NK-92 (cell line): ENCODE data around the gene KCNQ2.

Source experiments
- DNase-seq: peaks from one replicate; lab custom pipeline; 2025; ENCODE audit not compliant: unreplicated experiment; lab: John Stamatoyannopoulos, UW

The KCNQ2 gene

GRCh38 chr20:63435552-63435951, 36.9 kb downstream of the KCNQ2 start:
- DNase-seq: no peak

DNA sequence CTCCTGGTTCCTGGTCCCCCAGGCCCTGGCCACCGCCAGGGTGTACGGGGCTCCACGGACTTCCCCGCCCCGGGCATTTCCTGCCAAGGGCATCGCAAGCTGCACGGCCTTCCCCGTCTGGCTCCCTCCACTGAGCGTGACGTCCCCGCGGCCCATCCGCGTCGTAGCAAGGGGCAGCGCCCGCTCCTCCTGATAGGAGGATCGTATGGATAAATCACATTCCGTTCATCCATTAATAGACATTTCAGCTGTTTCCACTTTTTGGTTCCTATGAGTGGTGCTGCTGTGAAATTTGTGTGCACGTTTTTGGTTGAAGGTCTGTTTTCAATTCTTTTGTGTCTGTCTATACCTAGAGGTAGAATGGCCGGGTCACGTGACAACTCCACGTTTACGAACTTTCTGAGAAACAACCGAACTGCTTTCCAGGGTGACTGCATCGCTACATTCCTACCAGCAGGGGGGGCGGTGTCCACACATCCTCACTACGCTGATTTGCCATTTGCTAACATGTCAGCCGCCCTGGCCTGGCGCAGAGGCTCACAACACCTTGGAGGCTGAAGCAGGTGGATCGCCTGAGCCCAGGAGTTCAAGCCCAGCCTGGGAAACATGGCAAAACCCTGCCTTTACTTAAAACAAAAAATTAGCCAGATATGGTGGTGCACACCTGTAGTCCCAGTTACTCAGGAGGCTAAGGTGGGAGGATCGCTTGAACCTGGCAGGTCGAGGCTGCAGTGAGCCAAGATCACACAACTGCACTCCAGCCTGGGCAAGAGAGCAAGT, 37.7 kb downstream of the KCNQ2 start:
- no peak for DNase-seq

GRCh38 chr20:63433756-63434531, 38.5 kb downstream of the KCNQ2 start:
- no peak for DNase-seq

DNA sequence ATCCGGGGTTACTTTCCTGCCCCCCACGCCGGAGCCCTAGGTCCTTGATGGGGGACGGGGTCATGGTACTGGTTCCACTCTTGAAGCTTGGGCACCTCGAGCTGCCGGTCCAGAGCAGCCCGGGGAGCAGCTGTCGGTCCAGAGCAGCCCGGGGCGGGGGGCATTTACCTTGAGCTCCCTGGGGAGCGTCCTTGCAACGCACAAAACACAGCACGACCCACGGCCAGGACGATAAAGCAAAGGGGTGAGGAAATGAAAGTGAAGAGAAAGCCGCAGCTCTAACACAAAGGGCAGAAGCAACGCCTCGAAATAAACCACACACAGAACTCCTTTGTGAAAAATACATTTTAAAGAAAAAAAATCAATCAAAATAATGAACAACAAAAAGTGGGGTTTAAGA, 39.1 kb downstream of the KCNQ2 start:
- DNase-seq: no peak

DNA sequence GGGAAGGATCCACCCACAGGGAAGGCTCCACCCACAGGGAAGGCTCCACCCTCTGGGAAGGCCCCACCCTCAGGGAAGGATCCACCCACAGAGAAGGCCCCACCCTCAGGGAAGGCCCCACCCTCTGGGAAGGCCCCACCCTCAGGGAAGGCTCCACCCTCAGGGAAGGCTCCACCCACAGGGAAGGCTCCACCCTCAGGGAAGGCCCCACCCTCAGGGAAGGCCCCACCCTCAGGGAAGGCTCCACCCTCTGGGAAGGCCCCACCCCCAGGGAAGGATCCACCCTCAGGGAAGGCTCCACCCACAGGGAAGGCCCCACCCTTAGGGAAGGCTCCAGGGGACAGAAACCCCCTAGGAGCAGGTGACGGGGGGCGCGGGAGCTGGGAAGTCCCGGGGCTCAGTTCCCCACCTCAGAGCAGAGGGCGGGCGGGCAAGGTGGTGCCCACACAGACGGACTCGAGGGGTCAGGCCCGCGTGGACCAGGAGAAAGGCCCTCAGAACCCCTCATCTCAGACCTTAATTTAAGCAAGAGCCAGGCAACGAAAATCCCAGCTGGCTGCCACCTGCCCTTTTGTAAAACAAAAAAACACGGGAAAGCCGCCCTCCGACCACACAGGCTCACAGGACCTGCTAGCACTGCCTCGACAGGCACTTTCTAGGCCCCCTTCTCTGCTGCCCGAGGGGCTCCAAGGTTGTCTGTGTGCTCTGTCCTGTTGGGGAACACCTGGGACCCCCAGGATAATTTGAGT, 39.7 kb downstream of the KCNQ2 start:
- DNase-seq: no peak

DNA sequence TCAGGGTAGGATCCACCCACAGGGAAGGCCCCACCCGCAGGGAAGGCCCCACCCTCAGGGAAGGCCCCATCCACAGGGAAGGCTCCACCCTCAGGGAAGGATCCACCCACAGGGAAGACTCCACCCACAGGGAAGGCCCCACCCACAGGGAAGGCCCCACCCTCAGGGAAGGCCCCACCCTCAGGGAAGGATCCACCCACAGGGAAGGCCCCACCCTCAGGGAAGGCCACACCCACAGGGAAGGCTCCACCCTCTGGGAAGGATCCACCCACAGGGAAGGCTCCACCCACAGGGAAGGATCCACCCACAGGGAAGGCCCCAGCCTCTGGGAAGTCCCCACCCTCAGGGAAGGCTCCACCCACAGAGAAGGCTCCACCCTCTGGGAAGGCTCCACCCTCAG, 40.5 kb downstream of the KCNQ2 start:
- DNase-seq: no peak

DNA sequence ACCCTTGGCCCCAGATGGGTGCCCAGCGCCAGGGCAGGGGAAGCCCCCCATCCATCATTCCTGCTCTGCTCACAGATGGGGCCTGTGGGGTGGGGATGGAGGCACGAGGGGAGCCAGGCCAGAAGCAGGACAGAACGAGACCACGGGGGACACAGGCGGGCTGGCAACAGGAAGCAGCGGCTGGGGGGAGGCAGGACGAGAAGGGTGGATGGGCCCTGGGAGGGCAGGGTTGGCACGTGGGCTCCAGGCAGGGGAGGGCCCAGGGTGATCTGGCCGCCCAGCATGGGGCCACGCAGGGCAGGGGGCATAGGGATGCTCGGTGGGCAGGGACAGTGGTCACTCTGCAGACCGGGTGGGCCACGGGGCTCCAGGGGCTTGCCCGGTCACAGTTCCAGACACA, 41.6 kb downstream of the KCNQ2 start:
- DNase-seq: no peak

- no peak for DNase-seq
Observed at GRCh38 chr20:63429992-63430391, 42.5 kb downstream of the KCNQ2 start.

- no peak for DNase-seq
Observed at GRCh38 chr20:63428906-63429575, 43.4 kb downstream of the KCNQ2 start.

- no peak for DNase-seq
Observed at GRCh38 chr20:63427724-63428330, 44.6 kb downstream of the KCNQ2 start.

DNA sequence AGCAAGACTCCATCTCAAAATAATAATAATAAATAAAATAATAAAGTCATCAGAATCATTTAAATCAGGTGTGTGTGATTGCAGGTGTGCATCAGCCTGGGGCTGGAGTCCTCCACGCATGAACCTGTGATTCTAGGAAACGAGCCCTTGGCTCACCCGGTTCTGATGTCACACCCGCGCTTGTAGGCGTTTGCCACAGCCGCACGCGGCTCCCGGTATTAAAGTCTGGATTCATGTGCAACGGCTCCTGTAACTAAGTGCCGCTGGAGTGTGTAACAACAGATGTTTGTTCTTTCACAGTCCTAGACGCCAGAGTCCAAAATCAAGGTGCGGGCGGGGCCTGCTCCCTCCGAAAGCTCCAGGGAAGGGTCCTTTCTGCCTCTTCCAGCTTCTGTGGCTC, 45.2 kb downstream of the KCNQ2 start:
- no peak for DNase-seq

- DNase-seq: no peak
Observed at GRCh38 chr20:63425846-63426485, 46.5 kb downstream of the KCNQ2 start.

- DNase-seq: no peak
Observed at GRCh38 chr20:63424613-63425012, 47.8 kb downstream of the KCNQ2 start.

- no peak for DNase-seq
Observed at GRCh38 chr20:63423751-63424150, 48.7 kb downstream of the KCNQ2 start.

DNA sequence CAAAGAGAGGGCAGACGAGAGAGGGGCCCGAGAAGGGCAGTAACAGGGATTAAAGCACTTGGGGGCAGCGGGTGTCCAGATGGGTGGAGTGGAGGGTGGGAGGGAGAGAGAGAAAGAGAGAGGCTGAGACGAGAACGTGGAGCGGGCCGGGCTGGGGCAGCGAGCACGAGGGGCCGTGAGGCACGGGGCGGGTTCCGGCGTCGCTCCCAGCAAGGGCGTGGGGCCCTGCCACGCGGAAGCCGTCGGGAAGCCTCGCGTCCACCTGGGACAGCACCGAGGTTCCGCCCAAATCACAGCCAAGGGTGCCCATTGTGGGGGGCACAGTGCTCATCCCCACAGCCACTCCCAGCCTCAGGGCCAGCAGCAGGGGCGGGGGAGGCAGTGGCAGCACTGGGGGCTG, 49.8 kb downstream of the KCNQ2 start:
- no peak for DNase-seq

DNA sequence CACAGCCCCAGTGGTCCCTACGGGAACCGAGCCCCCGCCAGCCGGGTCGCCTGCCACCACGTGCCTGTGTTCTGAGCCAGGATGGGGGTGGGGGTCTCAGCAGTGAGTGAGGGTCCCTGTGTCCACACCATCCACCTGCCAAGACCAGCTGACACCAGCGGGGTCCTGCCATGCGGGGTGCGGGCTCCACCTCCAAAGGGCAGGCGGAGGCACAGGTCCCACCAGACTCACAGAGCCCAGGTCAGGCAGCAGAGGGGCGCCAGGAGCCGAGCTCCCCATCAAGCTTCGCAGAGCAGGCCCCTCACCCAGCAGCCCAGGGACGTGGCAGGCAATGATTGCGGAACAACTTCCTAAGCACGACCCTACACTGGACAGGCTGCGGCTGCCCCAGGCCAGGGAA, 50.5 kb downstream of the KCNQ2 start:
- DNase-seq: no peak

GRCh38 chr20:63421094-63421692, 51.3 kb downstream of the KCNQ2 start:
- DNase-seq: no peak

- DNase-seq: no peak
Observed at GRCh38 chr20:63420359-63421093, 51.9 kb downstream of the KCNQ2 start.

GRCh38 chr20:63419299-63419698, 53.2 kb downstream of the KCNQ2 start:
- no peak for DNase-seq
